Endothelial cell of umbilical vein (primary cell): ENCODE results near the gene DDA1. TPM values are rescaled to one million over a fixed set of nuclear protein-coding genes. Genes with fewer than 3 reads are reported as not detected.

Experiments
- BruUV-seq: library from RNA; stranded (reverse); fragments of 400-500 nt; replicated peaks from 2 replicates; lab custom pipeline; 2021; lab: Mats Ljungman, UMichigan
- CTCF ChIA-PET: fragments of 300-600, 350-600 bp; sonication (Branson Sonifier 250); formaldehyde crosslinking; loops from one replicate; lab custom pipeline; 2021; ENCODE audit warnings: antibody characterized with exemption, inconsistent platforms; lab: Charles Lee
- POLR2A ChIA-PET: fragments of 300-600, 350-600 bp; sonication (Branson Sonifier 250); formaldehyde crosslinking; loops from one replicate; lab custom pipeline; 2021; ENCODE audit warnings: antibody characterized with exemption, inconsistent platforms; lab: Charles Lee
- DNase-seq: peaks from one replicate; pipeline ENCODE4 v3.0.0-alpha.2; 2011; ENCODE audit warnings: low read depth, low spot score
- FAIRE-seq: peaks from 2 replicates; lab custom pipeline; 2011; peaks lifted over from hg19 to GRCh38; lab: Jason Lieb, UNC
- H2AFZ ChIP-seq: 2 replicates; pipeline ENCODE4 v1.6.0; 2012; ENCODE audit warnings: low read depth, low read length, control low read depth, inconsistent platforms
- H3K27ac ChIP-seq: 2 replicates; pipeline ENCODE4 v1.5.1; 2011; ENCODE audit warnings: low read depth, mild to moderate bottlenecking, control low read depth, low read length, moderate library complexity; ENCODE audit not compliant: insufficient read depth
- H3K27me3 ChIP-seq, 2 experiments: 2 replicates each; pipeline versions ENCODE4 v1.6.0 to v1.6.1; 2011; ENCODE audit warnings: low read length in 2 of 2, mixed read lengths in 1 of 2; ENCODE audit not compliant: control insufficient read depth in 2 of 2, insufficient read depth in 2 of 2
- H3K36me3 ChIP-seq, 2 experiments: 2 replicates in 1 of 2; 3 replicates in 1 of 2; pipeline ENCODE4 v1.5.1; 2011; ENCODE audit warnings: low read length in 2 of 2, mild to moderate bottlenecking in 1 of 2, moderate library complexity in 1 of 2; ENCODE audit not compliant: control insufficient read depth in 2 of 2, insufficient read depth in 2 of 2; ENCODE audit errors: extremely low read depth in 1 of 2
- H3K4me1 ChIP-seq: 3 replicates; pipeline ENCODE4 v1.5.1; 2011; ENCODE audit warnings: mild to moderate bottlenecking, low read length; ENCODE audit not compliant: control insufficient read depth, insufficient read depth; ENCODE audit errors: extremely low read depth
- H3K4me2 ChIP-seq: 2 replicates; pipeline ENCODE4 v1.6.1; 2011; ENCODE audit warnings: low read length, control low read depth, mixed read lengths; ENCODE audit not compliant: insufficient read depth
- H3K4me3 ChIP-seq, 3 experiments: fragments of 200-600 bp in 1 of 3; sonication (generic), shearing (Covaris generic) in 1 of 3; replicated peaks in 1 of 3; 2 replicates each; pipeline ENCODE4 v1.5.1; 2011 to 2016; ENCODE audit warnings: control low read depth in 3 of 3, low read length in 3 of 3, mild to moderate bottlenecking in 2 of 3, inconsistent platforms in 1 of 3, low read depth in 1 of 3, moderate library complexity in 1 of 3; ENCODE audit not compliant: insufficient read depth in 1 of 3
- H3K79me2 ChIP-seq: 2 replicates; pipeline ENCODE4 v1.6.0; 2012; ENCODE audit warnings: low read length, inconsistent platforms; ENCODE audit not compliant: control insufficient read depth, insufficient read depth
- H3K9ac ChIP-seq: replicated peaks from 2 replicates; pipeline ENCODE3; 2011; ENCODE audit warnings: low read length, control low read depth; ENCODE audit not compliant: insufficient read depth; ENCODE audit errors: extremely low read depth
- H3K9me1 ChIP-seq: replicated peaks from 3 replicates; pipeline ENCODE4 v1.6.0; 2011; ENCODE audit warnings: mild to moderate bottlenecking, low read length; ENCODE audit not compliant: control insufficient read depth, insufficient read depth; ENCODE audit errors: extremely low read depth
- H3K9me3 ChIP-seq: replicated peaks from 2 replicates; pipeline ENCODE4 v1.5.1; 2012; ENCODE audit warnings: low read length, inconsistent platforms; ENCODE audit not compliant: control insufficient read depth, insufficient read depth
- H4K20me1 ChIP-seq: replicated peaks from 2 replicates; pipeline ENCODE3; 2011; ENCODE audit warnings: mild to moderate bottlenecking, low read length; ENCODE audit not compliant: control insufficient read depth, insufficient read depth; ENCODE audit errors: extremely low read depth
- EZH2 ChIP-seq: IDR thresholded peaks from 2 replicates; pipeline ENCODE4 v1.6.1; 2012; ENCODE audit warnings: borderline replicate concordance, low read depth, mild to moderate bottlenecking, moderate library complexity, low read length, inconsistent platforms; ENCODE audit not compliant: severe bottlenecking
- FOS ChIP-seq: IDR thresholded peaks from 2 replicates; pipeline ENCODE4 v1.6.1; 2011; ENCODE audit warnings: mild to moderate bottlenecking, low read length, moderate library complexity, borderline replicate concordance; ENCODE audit not compliant: insufficient read depth
- GATA2 ChIP-seq: IDR thresholded peaks from 2 replicates; pipeline ENCODE4 v1.7.0; 2011; ENCODE audit warnings: low read depth, mild to moderate bottlenecking, moderate library complexity, mixed read lengths, low read length; ENCODE audit not compliant: insufficient read length, insufficient read depth
- JUN ChIP-seq: IDR thresholded peaks from 2 replicates; pipeline ENCODE4 v1.6.1; 2011; ENCODE audit warnings: borderline replicate concordance, low read depth; ENCODE audit not compliant: insufficient read length, insufficient read depth
- MAX ChIP-seq: IDR thresholded peaks from 2 replicates; pipeline ENCODE4 v1.6.1; 2011; ENCODE audit not compliant: insufficient read depth, insufficient read length
- MYC ChIP-seq: IDR thresholded peaks from one replicate; pipeline ENCODE4 v1.6.1; 2011; ENCODE audit warnings: mild to moderate bottlenecking, low read depth, low read length
- POLR2A ChIP-seq: IDR thresholded peaks from 2 replicates; pipeline ENCODE4 v1.6.1; 2012; ENCODE audit warnings: low read depth, mild to moderate bottlenecking, control low read depth, low read length
- POLR2AphosphoS5 ChIP-seq: IDR thresholded peaks from 2 replicates; pipeline ENCODE4 v1.6.1; 2012; ENCODE audit warnings: low read depth, mild to moderate bottlenecking, control low read depth, low read length, moderate library complexity; ENCODE audit not compliant: insufficient read depth
- dilution Hi-C: fragments of 300-500 bp; cut with MboI; formaldehyde crosslinking; loops from one replicate; pipeline ENCODE4 v1.15.0; 2019; ENCODE audit warnings: low sequenced_read_pairs; ENCODE audit not compliant: extremely low pct_ligation_motif_present
- intact Hi-C: fragments of 100-400 bp; cut with micrococcal nuclease; formaldehyde crosslinking; loops from one replicate; pipeline ENCODE4 v1.10.0; 2022
- polyA plus RNA-seq, 4 experiments: library from polyadenylated mRNA; depleted of rRNA in 3 of 4; stranded (reverse) in 3 of 4; unstranded in 1 of 4; fragments of >200 nt; gene quantifications; 2 replicates each; pipeline versions ENCODE4 v1.2.1 to v1.2.3, GENCODE V29; 2011 to 2012; ENCODE audit warnings: missing spikeins in 1 of 4
- total RNA-seq: library from RNA; stranded (reverse); gene quantifications from 2 replicates; pipeline ENCODE4 v1.2.3, GENCODE V29; 2021
- TF ChIP-seq, protein P1 (sequence below), 2 donors: IDR thresholded peaks; 1 replicate in 1 of 2; 2 replicates in 1 of 2; pipeline ENCODE4 v1.5.1; 2011; ENCODE audit warnings: low read length in 2 of 2, mild to moderate bottlenecking in 2 of 2, moderate library complexity in 2 of 2, control low read depth in 1 of 2, inconsistent platforms in 1 of 2, low read depth in 1 of 2; ENCODE audit not compliant: insufficient read depth in 1 of 2; ENCODE audit errors: extremely low read depth in 1 of 2

DDA1 gene
- total and polyA plus RNA-seq, 2 donors (not counting 3 experiments of a cell fraction or from before 2014, with no cell fraction given), result 52.9 to 64.7 TPM

DNA sequence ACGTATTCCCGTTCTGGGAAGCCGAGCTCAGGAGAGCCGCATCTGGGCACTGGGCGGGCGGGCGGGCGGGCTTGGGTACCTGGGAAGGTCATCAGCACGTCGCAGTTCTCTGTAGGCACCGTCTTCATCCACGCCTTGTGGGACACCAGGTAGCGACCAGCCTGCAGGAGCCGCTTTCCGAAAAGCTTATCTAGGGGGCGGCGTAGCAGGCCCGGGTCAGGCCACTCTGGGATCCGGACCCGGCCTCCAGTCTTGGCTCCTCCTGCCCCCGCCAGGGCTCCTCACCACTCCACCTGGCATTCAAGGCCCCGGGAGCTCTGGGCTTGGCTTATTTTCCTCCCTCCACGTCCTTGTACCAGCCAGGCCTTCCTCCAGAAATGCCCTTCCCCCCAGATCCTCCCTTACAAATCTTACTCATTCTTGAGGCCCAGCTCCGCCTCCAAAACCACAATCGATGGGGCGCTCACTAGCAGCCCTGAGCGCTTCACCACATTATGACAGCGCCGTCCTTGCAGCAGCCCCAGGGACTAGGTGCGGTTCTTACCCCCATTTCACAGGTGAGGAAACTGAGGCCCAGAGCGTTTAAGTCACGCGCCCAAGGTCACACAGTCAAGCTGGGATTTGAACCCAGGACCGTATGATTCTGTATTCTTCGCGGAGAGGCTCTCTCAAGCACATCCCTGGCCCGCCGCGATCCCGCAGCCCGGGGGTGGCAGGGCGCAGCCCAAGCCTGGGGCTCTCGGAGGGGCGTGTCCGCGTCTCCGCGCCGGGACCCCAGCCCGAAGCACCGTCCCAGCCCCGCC is 24.4 kb downstream of the DDA1 start:
- Histone ChIP-seq H3K9ac (peak overlapping the region; percentile 27), H4K20me1 (no peaks in the 10 kb centered on the region), H3K27me3 (peaks cover 4 to 18% of the 10 kb centered on the region in 2 experiments), H3K36me3 (no peaks in the 10 kb centered on the region), H3K9me3 (no peaks in the 10 kb centered on the region), H3K79me2 (peaks cover 4% of the 10 kb centered on the region), H3K4me2 (peak overlapping the region; percentile 69), H3K4me1 (peaks cover 20% of the 10 kb centered on the region), H2AFZ (peak overlapping the region; percentile 89), H3K9me1 (no peaks in the 10 kb centered on the region), H3K4me3 (peak overlapping the region; percentile 26 to 55 (median 46)), H3K27ac (no peak overlapping the region)
- no TSS peak for BruUV-seq
- CTCF ChIA-PET, result interaction anchor here (1.0 to 2.6 kb wide), 5 partner anchors 13 to 56 kb away, joined by 3 to 12 read pairs (median 5); partner anchors contain the start of gene MRPL34
- POLR2A ChIA-PET, result interaction anchor here (0.5 kb wide), 1 partner anchor 662 kb away, joined by 4 read pairs; no protein-coding TSS in a partner anchor
- DNase-seq (no peak), FAIRE-seq (no peak)
- dilution Hi-C loops (no loop called here), intact Hi-C loops (no loop called here)
- TF ChIP-seq POLR2A, result no peak
- TF ChIP-seq MYC, result no peak
- TF ChIP-seq POLR2AphosphoS5, result no peak
- TF ChIP-seq, protein P1, sequence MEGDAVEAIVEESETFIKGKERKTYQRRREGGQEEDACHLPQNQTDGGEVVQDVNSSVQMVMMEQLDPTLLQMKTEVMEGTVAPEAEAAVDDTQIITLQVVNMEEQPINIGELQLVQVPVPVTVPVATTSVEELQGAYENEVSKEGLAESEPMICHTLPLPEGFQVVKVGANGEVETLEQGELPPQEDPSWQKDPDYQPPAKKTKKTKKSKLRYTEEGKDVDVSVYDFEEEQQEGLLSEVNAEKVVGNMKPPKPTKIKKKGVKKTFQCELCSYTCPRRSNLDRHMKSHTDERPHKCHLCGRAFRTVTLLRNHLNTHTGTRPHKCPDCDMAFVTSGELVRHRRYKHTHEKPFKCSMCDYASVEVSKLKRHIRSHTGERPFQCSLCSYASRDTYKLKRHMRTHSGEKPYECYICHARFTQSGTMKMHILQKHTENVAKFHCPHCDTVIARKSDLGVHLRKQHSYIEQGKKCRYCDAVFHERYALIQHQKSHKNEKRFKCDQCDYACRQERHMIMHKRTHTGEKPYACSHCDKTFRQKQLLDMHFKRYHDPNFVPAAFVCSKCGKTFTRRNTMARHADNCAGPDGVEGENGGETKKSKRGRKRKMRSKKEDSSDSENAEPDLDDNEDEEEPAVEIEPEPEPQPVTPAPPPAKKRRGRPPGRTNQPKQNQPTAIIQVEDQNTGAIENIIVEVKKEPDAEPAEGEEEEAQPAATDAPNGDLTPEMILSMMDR (IDR thresholded peaks at IDR 0.05; ENCODE audit: extremely low read depth in 1 of 2, insufficient read depth in 1 of 2, low read depth in 1 of 2, low read length in 2 of 2), result no peak
- TF ChIP-seq FOS, result no peak
- TF ChIP-seq JUN, result no peak
- no peak for TF ChIP-seq EZH2
- no peak for TF ChIP-seq MAX
- no peak for TF ChIP-seq GATA2
